WTC11 (cell line): ENCODE measurements around the gene ACMSD.

ENCODE experiments used
- CDX4 ChIP-seq: fragments of 250-450 bp; sonication (Bioruptor Pico); IDR thresholded peaks from 2 replicates; pipeline ENCODE4 v1.9.0; 2021; ENCODE audit warnings: moderate library complexity, mild to moderate bottlenecking, inconsistent platforms, borderline replicate concordance
- CTCF ChIP-seq: fragments of 200-600 bp; IDR thresholded peaks from 2 replicates; pipeline ENCODE4 v1.8.0; 2022; ENCODE audit warnings: antibody characterized with exemption
- IRF1 ChIP-seq: sonication (generic); formaldehyde crosslinking; IDR thresholded peaks from 2 replicates; pipeline ENCODE4 v1.8.0; 2023; ENCODE audit warnings: missing genetic modification reagents

DNA sequence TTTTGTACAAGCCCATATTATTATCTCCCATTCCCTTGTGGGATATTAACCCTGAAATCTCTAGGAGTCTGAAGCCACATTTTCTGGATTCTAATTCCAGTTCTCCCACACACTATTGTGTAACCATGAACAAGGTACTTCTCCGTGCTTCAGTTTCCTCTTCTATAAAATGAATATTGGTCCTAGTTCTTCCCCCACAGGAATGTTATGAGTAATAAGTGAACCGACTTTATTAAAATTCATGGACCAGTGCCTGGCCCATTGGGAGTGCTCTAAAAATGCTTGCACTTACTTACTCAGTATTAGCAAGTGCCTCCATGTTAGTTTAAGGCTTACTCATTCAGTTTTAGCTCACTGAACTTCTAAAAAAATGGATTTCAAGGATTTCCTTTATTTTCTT is 1.4 kb upstream of the ACMSD start:
- TF ChIP-seq CTCF, result no peak
- no peak for TF ChIP-seq CDX4 (CRISPR knock-in tag)
- TF ChIP-seq IRF1 (CRISPR knock-in tag), result no peak
